ENCODE results near the gene LBX1.

The LBX1 gene

GRCh38 chr10:101258179-101258885 lies 29.1 kb upstream of the LBX1 start:
- H3K4me3 ChIP-seq (ENCODE audit: control insufficient read depth, low read depth, low read length): no peak overlapping the region
- no peak for TF ChIP-seq CTCF (IDR thresholded peaks at IDR 0.05; ENCODE audit: control insufficient read depth, insufficient read depth, low read depth, low read length, missing control alignments)
- DNase-seq (ENCODE audit: low read depth): no peak

- no peak for DNase-seq (ENCODE audit: low read depth)
- H3K4me3 ChIP-seq (ENCODE audit: control insufficient read depth, low read depth, low read length): no peak overlapping the region
- no peak for TF ChIP-seq CTCF (IDR thresholded peaks at IDR 0.05; ENCODE audit: control insufficient read depth, insufficient read depth, low read depth, low read length, missing control alignments)
Observed at GRCh38 chr10:101257491-101257890, 28.2 kb upstream of the LBX1 start.

DNA sequence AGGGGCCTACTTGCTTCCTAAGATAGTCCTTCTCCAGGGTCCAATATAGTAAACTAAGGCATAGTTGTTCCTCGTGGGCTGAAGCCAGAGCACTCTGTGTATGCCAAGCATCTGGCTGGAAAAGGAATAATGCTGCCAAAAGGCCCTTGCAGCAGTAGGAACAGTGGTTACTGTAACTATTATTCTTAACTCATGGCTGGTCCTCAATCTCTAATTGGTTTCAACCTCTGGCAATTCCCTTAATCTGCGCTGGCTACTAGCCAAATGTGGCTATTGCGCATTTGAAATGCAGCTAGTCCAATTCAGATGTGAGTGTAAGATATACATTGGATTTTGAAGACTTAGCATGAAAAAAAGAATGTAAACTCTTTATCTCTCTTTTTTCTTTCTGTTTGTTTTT lies 27.8 kb upstream of the LBX1 start:
- no peak for TF ChIP-seq CTCF (IDR thresholded peaks at IDR 0.05; ENCODE audit: control insufficient read depth, insufficient read depth, low read depth, low read length, missing control alignments)
- DNase-seq (ENCODE audit: low read depth): no peak
- H3K4me3 ChIP-seq (ENCODE audit: control insufficient read depth, low read depth, low read length): no peak overlapping the region

GRCh38 chr10:101256387-101256786 lies 27.1 kb upstream of the LBX1 start:
- no peak overlapping the region for H3K4me3 ChIP-seq (ENCODE audit: control insufficient read depth, low read depth, low read length)
- no peak for TF ChIP-seq CTCF (IDR thresholded peaks at IDR 0.05; ENCODE audit: control insufficient read depth, insufficient read depth, low read depth, low read length, missing control alignments)
- DNase-seq (ENCODE audit: low read depth): no peak

DNA sequence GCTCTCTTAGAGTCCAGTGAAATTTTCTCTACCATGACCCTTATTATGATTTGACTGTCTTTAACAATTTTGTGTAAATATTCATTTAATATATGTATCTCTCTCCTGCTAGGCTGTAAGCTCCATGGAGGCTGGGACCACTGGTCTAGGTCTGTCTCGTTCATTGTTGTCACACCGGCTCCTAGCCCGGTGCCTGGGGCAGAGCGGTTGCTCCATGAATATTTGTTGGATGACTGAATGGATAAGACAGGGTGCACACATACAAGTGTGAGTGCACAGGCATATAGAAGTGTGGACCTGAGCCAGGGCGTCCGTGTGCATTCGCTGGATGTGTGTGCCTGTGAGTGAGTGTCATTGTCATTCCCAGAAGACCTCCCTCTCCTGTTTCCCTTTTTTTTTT lies 20.9 kb upstream of the LBX1 start:
- no peak overlapping the region for H3K4me3 ChIP-seq (ENCODE audit: control insufficient read depth, low read depth, low read length)
- DNase-seq (ENCODE audit: low read depth): no peak
- no peak for TF ChIP-seq CTCF (IDR thresholded peaks at IDR 0.05; ENCODE audit: control insufficient read depth, insufficient read depth, low read depth, low read length, missing control alignments)

GRCh38 chr10:101249171-101249581 lies 19.9 kb upstream of the LBX1 start:
- TF ChIP-seq CTCF (IDR thresholded peaks at IDR 0.05; ENCODE audit: control insufficient read depth, insufficient read depth, low read depth, low read length, missing control alignments): no peak
- no peak overlapping the region for H3K4me3 ChIP-seq (ENCODE audit: control insufficient read depth, low read depth, low read length)
- no peak for DNase-seq (ENCODE audit: low read depth)

All from AG09309 (cell line).